Erythroblast (primary cell): ENCODE measurements around the gene SFXN4.

Source experiments
- GATA1 ChIP-seq: IDR thresholded peaks from 2 replicates; pipeline ENCODE4 v1.6.1; 2011; ENCODE audit warnings: low read depth, mild to moderate bottlenecking, control low read depth, low read length, moderate library complexity
- POLR2A ChIP-seq: IDR thresholded peaks from 2 replicates; pipeline ENCODE4 v1.6.1; 2011; ENCODE audit warnings: mild to moderate bottlenecking, low read length

GRCh38 chr10:119166118-119166500, 595 bp upstream of the SFXN4 start:
- TF ChIP-seq POLR2A (no peak), GATA1 (no peak)
